Left ventricle myocardium inferior (tissue), 1 donor: ENCODE results near the gene TNIK. TPM values are rescaled to one million over a fixed set of nuclear protein-coding genes. Genes with fewer than 3 reads are reported as not detected.

Experiments used
- DNase-seq: peaks from one replicate; pipeline ENCODE4 v3.0.0-alpha.2; 2020
- H3K27ac ChIP-seq: fragments of 200-600 bp; replicated peaks from 2 replicates; pipeline ENCODE4 v1.8.0; 2021
- H3K27me3 ChIP-seq: fragments of 200-600 bp; 2 replicates; pipeline ENCODE4 v1.8.0; 2021; ENCODE audit warnings: low read depth
- H3K36me3 ChIP-seq: fragments of 200-600 bp; 2 replicates; pipeline ENCODE4 v1.8.0; 2021
- H3K4me1 ChIP-seq: fragments of 200-600 bp; 2 replicates; pipeline ENCODE4 v1.8.0; 2021
- H3K4me3 ChIP-seq: fragments of 200-600 bp; 2 replicates; pipeline ENCODE4 v1.8.0; 2021; ENCODE audit warnings: mild to moderate bottlenecking, moderate library complexity
- H3K9me3 ChIP-seq: fragments of 200-600 bp; replicated peaks from 2 replicates; pipeline ENCODE4 v1.8.0; 2021
- CTCF ChIP-seq: fragments of 200-600 bp; IDR thresholded peaks from 2 replicates; pipeline ENCODE4 v1.8.0; 2021; ENCODE audit warnings: antibody characterized with exemption, mild to moderate bottlenecking, borderline replicate concordance
- intact Hi-C: fragments of 100-400 bp; cut with micrococcal nuclease; formaldehyde crosslinking; loops from one replicate; pipeline ENCODE4 v1.11.0; 2022
- total RNA-seq: library from RNA; stranded (reverse); fragmentation: NEBNext Ultra II Directional; extraction: Animal tissue kit (Norgen Biotek cat#: 25700); gene quantifications from one replicate; pipeline ENCODE4 v1.2.1, GENCODE V29; 2021
- donor health status: DM: no; HTN: yes; CAD: no; lungs with severe emphysema.

The TNIK gene
- total RNA-seq, 1 donor from 2014 or later, result 28.6 TPM

DNA sequence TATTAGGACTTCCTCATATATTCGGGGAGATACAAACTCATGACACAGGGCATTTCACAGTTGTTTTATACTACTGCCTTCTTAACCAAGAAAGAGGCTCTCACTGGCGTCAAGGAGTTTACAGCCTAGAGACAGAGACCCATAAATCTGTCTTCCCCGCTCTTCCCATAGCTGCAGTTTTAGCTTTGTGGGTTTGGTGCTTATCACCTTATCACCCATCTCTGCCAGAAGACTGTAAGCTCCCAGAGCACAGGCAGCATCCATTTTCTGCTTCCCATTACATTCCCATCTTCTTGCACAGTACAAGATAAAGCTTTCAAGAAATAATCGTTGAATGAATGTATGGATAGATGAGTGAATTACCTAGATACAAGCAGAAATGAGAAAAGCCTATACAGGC lies 144.3 kb downstream of the TNIK start:
- TF ChIP-seq CTCF, result no peak

GRCh38 chr3:171315101-171315500 lies 145.1 kb downstream of the TNIK start:
- no peak for DNase-seq
- intact Hi-C loops, result no loop called here
- H3K36me3 ChIP-seq, result no peaks in the 10 kb centered on the region
- H3K4me1 ChIP-seq, result peaks cover 47% of the 10 kb centered on the region
- H3K4me3 ChIP-seq, result no peak overlapping the region
- H3K27me3 ChIP-seq, result no peaks in the 10 kb centered on the region
- no peaks in the 10 kb centered on the region for H3K9me3 ChIP-seq
- TF ChIP-seq CTCF, result no peak
- no peak overlapping the region for H3K27ac ChIP-seq

More for the DNA sequence above, 144.3 kb downstream of the TNIK start:
- Histone ChIP-seq H3K4me3 (no peak overlapping the region), H3K27ac (no peak overlapping the region), H3K27me3 (no peaks in the 10 kb centered on the region), H3K4me1 (peaks cover 46% of the 10 kb centered on the region), H3K9me3 (no peaks in the 10 kb centered on the region), H3K36me3 (no peaks in the 10 kb centered on the region)
- intact Hi-C loops, result no loop called here
- DNase-seq, result no peak

- Histone ChIP-seq H3K36me3 (no peaks in the 10 kb centered on the region), H3K27ac (no peak overlapping the region), H3K9me3 (no peaks in the 10 kb centered on the region), H3K4me3 (no peak overlapping the region), H3K27me3 (no peaks in the 10 kb centered on the region), H3K4me1 (peaks cover 48% of the 10 kb centered on the region)
- no peak for TF ChIP-seq CTCF
- intact Hi-C loops, result no loop called here
- DNase-seq, result no peak
Observed at GRCh38 chr3:171314341-171314740, 145.9 kb downstream of the TNIK start.

DNA sequence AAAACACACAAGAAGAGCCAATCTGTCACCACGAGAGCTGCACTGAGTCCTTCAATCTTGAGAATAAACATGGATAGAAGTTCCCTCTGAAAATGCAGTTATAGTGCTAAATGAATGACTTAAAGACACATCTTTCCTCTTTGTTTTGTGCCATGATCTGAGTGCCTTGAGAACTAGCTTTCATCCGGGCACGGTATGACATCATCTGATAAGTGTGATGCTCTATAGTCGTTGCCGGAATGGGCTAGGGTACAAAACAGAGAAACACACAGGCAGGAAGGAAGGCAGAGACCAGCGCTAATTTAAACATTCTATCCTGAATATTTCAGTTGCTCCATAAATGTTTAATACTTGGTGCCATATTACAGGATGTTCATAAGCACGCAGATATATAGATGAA lies 146.5 kb downstream of the TNIK start:
- Histone ChIP-seq H3K27me3 (no peaks in the 10 kb centered on the region), H3K4me1 (peaks cover 50% of the 10 kb centered on the region), H3K27ac (no peak overlapping the region), H3K9me3 (no peaks in the 10 kb centered on the region), H3K36me3 (no peaks in the 10 kb centered on the region), H3K4me3 (no peak overlapping the region)
- no peak for DNase-seq
- no peak for TF ChIP-seq CTCF
- intact Hi-C loops, result no loop called here

GRCh38 chr3:171312741-171313140 lies 147.5 kb downstream of the TNIK start:
- no peaks in the 10 kb centered on the region for H3K36me3 ChIP-seq
- no peaks in the 10 kb centered on the region for H3K9me3 ChIP-seq
- intact Hi-C loops, result no loop called here
- TF ChIP-seq CTCF, result no peak
- peaks cover 48% of the 10 kb centered on the region for H3K4me1 ChIP-seq
- no peaks in the 10 kb centered on the region for H3K27me3 ChIP-seq
- no peak overlapping the region for H3K4me3 ChIP-seq
- no peak for DNase-seq
- H3K27ac ChIP-seq, result peak overlapping the region; percentile 12

- H3K4me1 ChIP-seq, result peaks cover 47% of the 10 kb centered on the region
- intact Hi-C loops, result no loop called here
- no peak for DNase-seq
- no peaks in the 10 kb centered on the region for H3K36me3 ChIP-seq
- no peaks in the 10 kb centered on the region for H3K27me3 ChIP-seq
- peak overlapping the region; percentile 36 for H3K27ac ChIP-seq
- H3K4me3 ChIP-seq, result peak overlapping the region; percentile 9
- H3K9me3 ChIP-seq, result no peaks in the 10 kb centered on the region
- TF ChIP-seq CTCF, result no peak
Observed at GRCh38 chr3:171311784-171312183, 148.4 kb downstream of the TNIK start.
